ENCODE measurements around the gene ALAD.
"Not testable (repeated sequence)": the region's sequence is repeated elsewhere in the genome, so short reads cannot be mapped to it uniquely, and the experiment has no call there.

Gene ALAD

DNA sequence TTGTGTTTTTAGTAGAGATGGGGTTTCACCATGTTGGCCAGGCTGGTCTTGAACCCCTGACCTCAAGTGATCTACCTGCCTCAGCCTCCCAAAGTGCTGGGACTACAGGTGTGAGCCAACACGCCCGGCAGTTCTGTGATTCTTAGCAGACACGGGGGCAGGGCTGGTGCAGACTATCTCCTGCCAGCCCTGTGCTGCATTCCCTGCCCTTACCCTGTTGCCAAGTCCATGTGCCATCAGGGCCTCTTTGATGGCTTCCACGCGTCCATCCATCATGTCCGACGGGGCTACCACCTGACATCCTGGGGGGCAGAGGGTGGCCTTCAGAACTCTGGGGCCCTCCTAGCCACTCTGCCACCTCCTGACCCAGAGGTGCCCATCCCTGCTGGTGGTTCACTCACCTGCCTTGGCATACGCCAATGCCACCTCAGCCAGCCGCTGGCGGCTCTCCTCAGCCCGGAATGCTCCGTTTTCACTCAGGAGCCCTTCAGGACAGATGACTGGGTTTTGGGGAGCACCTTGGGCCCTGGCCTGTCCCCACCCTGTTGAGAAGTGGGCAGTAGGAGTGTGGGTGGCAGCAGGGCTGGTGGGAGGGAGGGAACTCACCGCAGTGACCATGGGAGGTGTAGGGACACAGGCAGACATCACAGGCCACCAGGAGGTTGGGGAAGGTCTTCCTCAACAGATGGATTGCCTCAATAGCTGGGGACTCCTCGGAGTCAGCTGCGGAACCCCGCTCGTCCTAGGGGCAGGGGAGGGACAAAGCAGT, 10.7 kb downstream of the ALAD start:
- no peak for DNase-seq (ENCODE audit: low spot score in 2 of 2)
- H3K36me3 ChIP-seq (replicated peaks), result peaks cover 6% of the 10 kb centered on the region
- no peak overlapping the region for H3K4me3 ChIP-seq
- H3K9me3 ChIP-seq, result no peaks in the 10 kb centered on the region
- H3K27me3 ChIP-seq (ENCODE audit: low read depth), result no peaks in the 10 kb centered on the region
- in situ Hi-C loops (cut with MboI; ENCODE audit: low sequenced_read_pairs), result no loop called here
- H3K4me1 ChIP-seq, result no peaks in the 10 kb centered on the region

DNA sequence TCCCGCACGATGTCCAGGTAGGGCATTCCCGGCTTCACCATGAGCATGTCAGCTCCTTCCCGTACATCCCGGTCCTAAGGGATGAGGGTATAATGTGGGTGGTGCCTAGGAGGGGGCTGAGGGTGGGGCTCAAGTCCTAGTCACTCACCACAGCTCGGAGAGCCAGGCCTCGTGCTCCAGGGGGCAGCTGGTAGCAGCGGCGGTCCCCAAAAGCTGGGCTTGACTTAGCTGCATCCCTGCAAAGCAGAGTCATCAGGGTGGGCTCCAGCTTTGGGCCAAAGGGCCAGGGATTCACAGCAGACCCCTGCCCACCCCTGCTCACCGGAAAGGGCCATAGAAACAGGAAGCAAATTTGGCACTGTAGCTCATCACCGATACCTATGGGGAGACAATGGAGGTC, 11.6 kb downstream of the ALAD start:
- DNase-seq (ENCODE audit: low spot score in 2 of 2), result no peak
- Histone ChIP-seq H3K4me3 (no peak overlapping the region), H3K4me1 (no peaks in the 10 kb centered on the region), H3K27me3 (ENCODE audit: low read depth) (no peaks in the 10 kb centered on the region), H3K36me3 (replicated peaks) (peaks cover 6% of the 10 kb centered on the region), H3K9me3 (no peaks in the 10 kb centered on the region)
- in situ Hi-C loops (cut with MboI; ENCODE audit: low sequenced_read_pairs), result no loop called here

DNA sequence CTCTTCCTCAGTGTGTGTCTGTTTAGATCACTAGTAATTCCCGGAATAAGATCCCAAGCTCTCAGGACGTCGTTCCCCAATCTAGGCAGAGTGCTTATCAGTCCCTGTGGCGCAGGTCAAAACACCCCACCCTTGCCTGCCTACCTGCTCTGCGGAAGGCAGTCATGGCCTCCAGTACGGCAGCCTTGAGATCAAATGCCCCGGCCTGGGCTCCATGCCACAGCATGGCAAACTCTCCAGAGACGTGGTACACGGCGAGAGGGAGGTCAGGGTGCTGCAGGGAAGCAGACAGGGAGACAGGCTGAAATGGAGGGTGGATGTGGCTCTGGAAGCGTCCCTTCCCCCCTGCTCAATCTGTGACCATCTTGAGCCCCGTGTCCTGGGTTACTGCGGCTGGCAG, 12.3 kb downstream of the ALAD start:
- Histone ChIP-seq H3K27me3 (ENCODE audit: low read depth) (no peaks in the 10 kb centered on the region), H3K36me3 (replicated peaks) (peaks cover 6% of the 10 kb centered on the region), H3K4me1 (no peaks in the 10 kb centered on the region)

DNA sequence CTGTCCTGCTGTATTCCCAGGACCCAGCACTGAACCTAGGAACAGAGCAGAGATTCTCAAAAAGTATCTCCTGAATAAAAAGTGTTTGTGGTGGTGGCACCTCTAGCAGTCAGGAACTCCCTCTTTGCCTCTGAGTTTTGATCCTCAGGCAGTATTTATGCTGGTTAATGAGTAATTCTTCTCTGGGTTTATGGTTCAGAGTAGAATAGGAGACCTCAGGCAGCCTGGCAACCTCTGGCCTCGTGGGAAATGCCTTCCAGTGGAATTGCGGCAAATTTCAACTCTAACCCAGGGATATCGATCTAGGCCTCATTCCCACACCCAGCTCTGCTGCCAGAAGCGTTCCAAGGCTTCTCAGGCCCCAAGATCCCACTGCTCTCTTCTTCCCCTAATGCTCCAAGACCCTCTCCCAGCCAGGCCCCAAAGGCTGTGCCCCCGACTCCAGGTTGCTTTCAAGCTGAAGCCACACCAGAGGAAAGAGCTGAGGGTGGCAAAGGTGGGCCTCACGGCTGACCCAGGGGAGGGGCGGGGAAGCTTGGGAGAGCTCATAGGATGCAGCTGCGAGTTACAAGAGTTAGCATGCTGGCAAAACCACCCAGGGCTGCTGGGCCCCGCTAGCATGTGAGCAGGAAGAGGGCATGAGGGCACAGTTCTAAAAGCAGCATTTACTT, 13.4 kb downstream of the ALAD start:
- in situ Hi-C loops (cut with MboI; ENCODE audit: low sequenced_read_pairs), result no loop called here
- Histone ChIP-seq H3K4me1 (no peaks in the 10 kb centered on the region), H3K36me3 (replicated peaks) (peaks cover 6% of the 10 kb centered on the region), H3K9me3 (no peaks in the 10 kb centered on the region), H3K4me3 (no peak overlapping the region), H3K27me3 (ENCODE audit: low read depth) (no peaks in the 10 kb centered on the region)
- DNase-seq (ENCODE audit: low spot score in 2 of 2), result no peak

More for the DNA sequence above, 12.3 kb downstream of the ALAD start:
- in situ Hi-C loops (cut with MboI; ENCODE audit: low sequenced_read_pairs), result no loop called here
- DNase-seq (ENCODE audit: low spot score in 2 of 2), result no peak
- Histone ChIP-seq H3K4me3 (no peak overlapping the region), H3K9me3 (no peaks in the 10 kb centered on the region)

DNA sequence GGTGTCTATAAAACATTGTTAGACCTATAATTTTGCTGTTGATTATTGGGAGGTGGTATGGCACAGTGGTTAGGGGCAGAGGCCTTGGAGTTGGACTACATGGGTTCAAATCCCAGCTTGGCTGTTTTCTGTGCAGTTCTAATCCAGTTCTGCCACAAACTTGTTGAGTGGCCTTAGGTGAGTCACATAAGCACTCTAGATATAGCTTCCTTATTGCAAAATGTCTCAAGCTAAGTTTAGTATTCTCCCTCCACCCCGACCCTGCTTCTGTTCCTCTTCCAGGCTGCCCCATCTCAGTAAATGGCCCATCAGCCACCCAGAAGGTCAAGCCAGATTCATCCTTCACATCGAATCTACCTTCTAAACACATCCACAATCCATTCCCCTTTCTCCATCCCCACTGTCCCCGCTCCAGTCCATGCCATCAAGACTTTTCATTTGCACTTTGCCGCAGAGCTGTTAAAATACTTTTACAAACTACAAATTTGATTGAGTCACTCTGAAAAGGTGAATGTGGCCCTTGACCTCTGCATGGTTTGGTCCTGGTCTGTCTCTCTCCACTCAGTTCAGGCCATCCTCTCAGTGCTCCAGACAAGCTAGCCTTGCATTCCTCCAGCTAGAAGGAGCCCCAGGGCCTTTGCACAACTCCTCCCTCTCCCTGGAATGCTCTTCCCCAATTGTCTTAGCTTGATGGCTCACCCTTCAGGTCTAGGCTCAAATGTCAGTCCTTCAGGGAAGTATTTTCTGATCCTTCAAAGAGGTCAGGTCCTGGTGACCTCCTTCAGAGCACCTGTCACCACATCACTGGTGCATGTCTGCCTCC, 14.3 kb downstream of the ALAD start:
- H3K9me3 ChIP-seq, result no peaks in the 10 kb centered on the region
- peaks cover 6% of the 10 kb centered on the region for H3K36me3 ChIP-seq (replicated peaks)
- DNase-seq (ENCODE audit: low spot score in 2 of 2), result no peak
- no peaks in the 10 kb centered on the region for H3K4me1 ChIP-seq
- in situ Hi-C loops (cut with MboI; ENCODE audit: low sequenced_read_pairs), result no loop called here
- no peaks in the 10 kb centered on the region for H3K27me3 ChIP-seq (ENCODE audit: low read depth)
- no peak overlapping the region for H3K4me3 ChIP-seq

DNA sequence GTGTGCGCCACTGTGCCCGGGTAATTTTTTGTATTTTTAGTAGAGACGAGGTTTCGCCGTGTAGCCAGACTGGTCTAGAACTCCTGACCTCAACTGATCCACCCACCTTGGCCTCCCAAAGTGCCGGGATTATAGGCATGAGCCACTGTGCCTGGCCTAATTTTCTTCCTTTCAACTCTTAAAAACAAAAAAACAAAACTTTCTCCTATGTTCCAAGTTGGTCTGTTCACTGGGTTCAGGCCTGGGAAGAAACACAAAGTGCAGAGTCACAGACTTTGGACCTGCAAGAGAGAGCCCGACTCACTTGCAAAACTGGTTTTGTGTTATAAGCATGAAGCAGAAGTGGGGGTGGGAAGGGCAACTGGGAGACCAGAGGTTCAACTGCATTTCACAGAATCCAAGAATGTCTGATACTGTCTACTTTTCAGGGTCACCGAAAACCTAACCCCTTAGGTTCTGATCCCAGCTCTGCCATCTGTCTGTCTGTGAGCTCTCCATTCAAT, 19.1 kb downstream of the ALAD start:
- no peak for DNase-seq (ENCODE audit: low spot score in 2 of 2)
- Histone ChIP-seq H3K36me3 (replicated peaks) (no peaks in the 10 kb centered on the region), H3K4me1 (0 out of 2 replicates have a peak, but pooled peaks cover 3% of the 10 kb centered on the region), H3K27me3 (ENCODE audit: low read depth) (no peaks in the 10 kb centered on the region), H3K9me3 (no peaks in the 10 kb centered on the region), H3K4me3 (no peak overlapping the region)
- in situ Hi-C loops (cut with MboI; ENCODE audit: low sequenced_read_pairs), result no loop called here

DNA sequence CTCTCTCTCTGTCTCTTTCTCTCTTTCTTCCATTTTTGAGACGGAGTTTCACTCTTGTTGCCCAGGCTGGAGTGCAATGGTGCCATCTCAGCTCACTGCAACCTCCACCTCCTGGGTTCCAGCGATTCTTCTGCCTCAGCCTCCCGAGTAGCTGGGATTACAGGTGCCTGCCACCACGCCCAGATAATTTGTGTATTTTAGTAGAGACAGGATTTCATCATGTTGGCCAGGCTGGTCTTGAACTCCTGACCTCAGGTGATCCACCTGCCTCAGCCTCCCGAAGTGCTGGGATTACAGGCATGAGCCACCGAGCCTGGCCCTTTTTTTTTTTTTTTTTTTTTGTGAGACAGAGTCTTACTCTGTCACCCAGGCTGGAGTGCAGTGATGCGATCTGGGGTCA, 19.6 kb downstream of the ALAD start:
- DNase-seq (ENCODE audit: low spot score in 2 of 2); H3K4me1 ChIP-seq; H3K36me3 ChIP-seq (replicated peaks); H3K9me3 ChIP-seq; in situ Hi-C loops (cut with MboI; ENCODE audit: low sequenced_read_pairs); H3K4me3 ChIP-seq; H3K27me3 ChIP-seq (ENCODE audit: low read depth): not testable (repeated sequence)

DNA sequence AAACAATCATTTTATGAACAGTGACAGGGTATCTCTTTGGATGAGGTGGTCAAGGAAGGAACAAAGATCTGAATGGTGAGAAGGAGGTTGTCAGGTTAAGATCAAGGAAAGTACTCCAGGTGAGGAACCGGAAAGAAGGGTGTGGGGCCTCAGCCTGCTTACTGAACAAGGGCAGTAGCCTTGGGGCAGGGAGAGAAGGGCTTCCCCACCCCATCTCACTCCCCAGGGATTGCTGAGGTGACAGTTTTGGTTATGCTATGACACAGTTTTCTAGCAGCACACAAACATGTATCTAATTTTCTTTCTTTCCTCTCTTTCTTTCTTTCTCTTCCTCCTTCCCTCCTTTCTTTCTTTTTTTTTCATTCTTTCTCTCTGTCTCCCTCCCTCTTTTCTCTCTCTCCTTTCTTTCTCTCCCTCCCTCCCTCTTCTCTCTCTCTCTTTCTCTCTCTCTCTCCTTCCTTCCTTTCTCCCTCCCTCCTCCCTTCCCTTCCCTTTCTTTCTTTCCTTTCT, 20.2 kb downstream of the ALAD start:
- no peak overlapping the region for H3K4me3 ChIP-seq
- H3K27me3 ChIP-seq (ENCODE audit: low read depth), result no peaks in the 10 kb centered on the region
- 0 out of 2 replicates have a peak, but pooled peaks cover 3% of the 10 kb centered on the region for H3K4me1 ChIP-seq
- DNase-seq (ENCODE audit: low spot score in 2 of 2), result no peak
- no peaks in the 10 kb centered on the region for H3K36me3 ChIP-seq (replicated peaks)
- in situ Hi-C loops (cut with MboI; ENCODE audit: low sequenced_read_pairs), result no loop called here
- no peaks in the 10 kb centered on the region for H3K9me3 ChIP-seq

DNA sequence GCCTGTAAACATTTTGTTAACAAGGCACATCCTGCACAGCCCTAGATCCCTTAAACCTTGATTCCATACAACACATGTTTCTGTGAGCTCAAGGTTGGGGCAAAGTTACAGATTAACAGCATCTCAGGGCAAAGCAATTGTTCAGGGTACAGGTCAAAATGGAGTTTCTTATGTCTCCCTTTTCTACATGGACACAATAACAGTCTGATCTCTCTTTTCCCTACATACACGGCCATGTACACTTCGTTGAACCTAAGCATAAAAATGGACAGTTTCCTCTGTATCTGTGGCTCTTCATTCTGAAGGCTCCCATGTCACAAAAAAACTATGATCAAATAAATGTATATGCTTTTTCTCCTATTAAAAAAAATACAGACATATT, 21.3 kb downstream of the ALAD start:
- H3K36me3 ChIP-seq (replicated peaks); H3K9me3 ChIP-seq; in situ Hi-C loops (cut with MboI; ENCODE audit: low sequenced_read_pairs); H3K4me3 ChIP-seq; DNase-seq (ENCODE audit: low spot score in 2 of 2); H3K27me3 ChIP-seq (ENCODE audit: low read depth); H3K4me1 ChIP-seq: not testable (repeated sequence)

DNA sequence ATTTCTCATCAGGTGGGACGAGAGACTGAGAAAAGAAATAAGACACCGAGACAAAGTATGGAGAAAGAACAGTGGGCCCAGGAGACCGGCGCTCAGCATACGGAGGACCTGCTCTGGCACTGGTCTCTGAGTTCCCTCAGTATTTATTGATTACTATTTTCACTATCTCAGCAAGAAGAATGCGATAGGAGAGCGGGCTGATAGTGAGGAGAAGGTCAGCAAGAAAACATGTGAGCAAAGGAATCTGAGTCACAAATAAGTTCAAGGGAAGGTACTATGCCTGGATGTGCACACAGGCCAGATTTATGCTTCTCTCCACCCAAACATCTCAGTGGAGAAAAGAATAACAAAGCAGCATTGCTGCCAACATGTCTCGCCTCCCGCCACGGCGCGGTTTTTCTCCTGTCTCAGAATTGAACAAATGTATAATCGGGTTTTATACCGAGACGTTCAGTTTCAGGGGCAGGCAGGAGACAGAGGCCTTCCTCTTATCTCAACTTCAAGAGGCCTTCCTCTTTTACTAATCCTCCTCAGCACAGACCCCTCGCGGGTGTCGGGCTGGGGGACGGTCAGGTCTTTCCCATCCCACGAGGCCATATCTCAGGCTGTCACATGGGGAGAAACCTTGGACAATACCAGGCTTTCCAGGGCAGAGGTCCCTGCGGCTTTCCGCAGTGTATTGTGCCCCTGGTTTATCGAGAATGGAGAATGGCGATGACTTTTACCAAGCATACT, 21.8 kb downstream of the ALAD start:
- H3K9me3 ChIP-seq; in situ Hi-C loops (cut with MboI; ENCODE audit: low sequenced_read_pairs); H3K4me1 ChIP-seq; H3K36me3 ChIP-seq (replicated peaks); DNase-seq (ENCODE audit: low spot score in 2 of 2); H3K4me3 ChIP-seq; H3K27me3 ChIP-seq (ENCODE audit: low read depth): not testable (repeated sequence)

DNA sequence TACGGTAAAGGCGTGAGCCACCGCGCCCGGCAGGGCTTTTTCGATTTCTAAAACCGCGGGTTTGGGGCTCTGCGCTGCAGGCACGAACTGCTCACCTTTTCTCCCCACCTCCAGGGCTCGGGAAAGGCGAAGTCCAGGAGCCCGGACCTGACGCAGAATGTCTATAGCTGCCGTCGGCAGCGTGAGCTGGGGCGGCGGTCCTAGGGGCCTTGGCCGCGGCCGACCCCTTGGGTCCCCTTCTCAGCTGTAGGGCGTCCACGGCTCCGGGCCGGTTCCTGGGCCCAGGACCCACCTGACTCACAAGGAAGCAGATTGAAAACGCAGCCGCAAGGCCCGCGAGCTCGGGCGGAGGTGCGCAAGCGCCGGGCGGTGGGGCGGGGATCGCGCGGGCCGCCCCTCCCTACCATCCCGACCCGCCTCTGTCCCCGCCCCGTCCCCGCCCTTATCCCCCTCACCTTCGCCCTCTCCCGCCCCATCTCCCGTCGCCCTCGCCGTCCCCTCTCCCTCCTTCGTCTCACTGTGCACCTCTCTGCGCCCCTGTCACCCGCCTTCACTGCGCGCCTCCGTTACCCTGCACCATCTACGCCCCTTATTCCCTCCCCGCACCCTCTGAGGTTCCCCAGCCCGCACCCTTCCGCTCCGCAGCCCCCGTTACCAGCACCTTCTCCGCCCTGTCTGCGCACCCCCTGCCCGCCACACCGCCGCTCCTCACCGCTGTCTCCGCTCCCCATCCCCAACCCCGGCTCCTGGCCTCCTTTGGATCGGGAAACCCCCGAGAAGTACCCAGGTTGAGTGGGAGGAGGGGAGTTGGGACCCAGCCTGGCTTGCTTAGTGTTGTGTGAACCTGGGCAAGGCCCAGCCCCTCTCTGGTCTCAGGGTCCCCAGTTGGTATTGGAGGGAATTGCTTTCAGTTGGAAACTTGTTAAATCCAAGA, 24.2 kb downstream of the ALAD start, which contains the start of gene HDHD3:
HDHD3 (minus strand) TSS at position 353 of the 934 bp plus-strand sequence. CDS start 2,632 bp downstream, outside the sequence.
- H3K4me3 ChIP-seq, result peak within 1 kb of the TSS; percentile 95
- H3K4me1 ChIP-seq, result peaks cover 7% of the 10 kb centered on the region; the same call in 1 of the 2 replicates

More for the DNA sequence above, 24.2 kb downstream of the ALAD start, which contains the start of gene HDHD3:
- DNase-seq (ENCODE audit: low spot score in 2 of 2), result peak; percentile 86 to 91
- in situ Hi-C loops (cut with MboI; ENCODE audit: low sequenced_read_pairs), result no loop called here
- no peaks in the 10 kb centered on the region for H3K27me3 ChIP-seq (ENCODE audit: low read depth)
- H3K9me3 ChIP-seq, result no peaks in the 10 kb centered on the region
- H3K36me3 ChIP-seq (replicated peaks), result peaks cover 12% of the 10 kb centered on the region

All from HAP-1 (cell line).